Endothelial cell of hepatic sinusoid (primary cell): Measurements from ENCODE around the gene PHLDB2.

Experiments used
- in situ Hi-C: cut with HindIII; loops from 2 replicates; pipeline ENCODE4 v1.10.0; 2017; ENCODE audit warnings: low sequenced_read_pairs

Gene PHLDB2

DNA sequence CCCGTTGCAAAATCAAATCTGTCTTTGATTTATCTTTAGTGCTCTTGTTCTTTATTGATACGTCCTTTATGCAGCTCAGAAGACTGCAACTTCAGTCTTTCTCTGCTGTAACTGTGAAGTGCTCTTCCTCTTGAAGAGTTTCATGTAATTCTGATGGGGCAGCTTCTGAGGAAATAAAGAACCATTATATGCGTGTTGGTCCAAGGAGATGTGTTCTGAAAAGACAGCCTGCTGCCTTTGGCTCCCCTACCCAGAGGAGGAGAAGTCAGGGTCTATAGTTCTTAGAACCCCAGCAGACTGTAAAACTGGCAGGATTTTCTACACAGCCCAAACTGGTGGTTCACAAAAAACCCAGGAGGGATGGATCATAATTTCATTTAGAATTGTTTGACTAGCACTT lies 97.4 kb downstream of the PHLDB2 start:
- in situ Hi-C loops = no loop called here

- in situ Hi-C loops = no loop called here
Measured at GRCh38 chr3:111956995-111957734, 98.1 kb downstream of the PHLDB2 start.

- in situ Hi-C loops = no loop called here
Measured at GRCh38 chr3:111961461-111962164, 102.5 kb downstream of the PHLDB2 start.

GRCh38 chr3:111963424-111963823 lies 104.4 kb downstream of the PHLDB2 start:
- in situ Hi-C loops = no loop called here

DNA sequence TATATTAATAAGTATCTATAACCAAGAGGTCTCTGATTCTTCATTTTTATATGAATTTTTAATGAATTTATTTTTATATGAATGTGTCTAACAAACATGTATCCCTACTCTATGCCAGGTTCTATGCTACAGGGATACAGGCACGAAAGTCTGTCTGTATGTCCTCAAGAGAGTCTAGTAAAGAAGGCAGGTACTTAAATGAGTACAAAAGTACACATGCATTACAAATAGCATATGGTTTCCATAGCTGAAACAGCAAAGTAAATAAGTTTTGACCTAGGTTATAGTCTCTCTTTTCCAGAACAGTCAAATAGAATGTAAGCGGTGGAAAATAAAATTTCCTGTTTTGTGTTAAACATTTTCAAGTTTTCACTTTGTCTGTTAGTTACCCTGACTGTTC lies 106.4 kb downstream of the PHLDB2 start:
- in situ Hi-C loops = loop anchor here (5.0 kb wide), 2 partner anchors 93 to 248 kb away; no protein-coding TSS in a partner anchor

DNA sequence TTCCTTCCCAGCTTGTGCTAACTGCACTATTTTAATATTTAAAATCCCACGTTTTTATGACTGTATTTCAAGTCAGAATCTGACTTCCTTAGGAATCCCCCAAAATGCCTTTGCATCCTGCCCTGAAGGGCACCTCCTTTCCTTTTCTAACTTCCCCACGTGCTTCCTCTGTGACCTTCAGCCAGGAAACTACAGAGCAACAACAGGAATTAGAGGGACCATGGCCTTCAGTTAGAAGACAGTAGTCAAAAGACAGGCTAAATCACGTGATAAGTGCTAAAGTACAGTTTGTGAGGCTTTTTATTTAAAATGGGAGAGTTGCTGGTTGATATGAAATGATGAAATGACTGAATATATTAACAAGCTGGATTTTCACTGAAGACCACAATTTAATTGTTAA lies 108.0 kb downstream of the PHLDB2 start:
- in situ Hi-C loops = loop anchor here (5.0 kb wide), 2 partner anchors 95 to 250 kb away; no protein-coding TSS in a partner anchor

DNA sequence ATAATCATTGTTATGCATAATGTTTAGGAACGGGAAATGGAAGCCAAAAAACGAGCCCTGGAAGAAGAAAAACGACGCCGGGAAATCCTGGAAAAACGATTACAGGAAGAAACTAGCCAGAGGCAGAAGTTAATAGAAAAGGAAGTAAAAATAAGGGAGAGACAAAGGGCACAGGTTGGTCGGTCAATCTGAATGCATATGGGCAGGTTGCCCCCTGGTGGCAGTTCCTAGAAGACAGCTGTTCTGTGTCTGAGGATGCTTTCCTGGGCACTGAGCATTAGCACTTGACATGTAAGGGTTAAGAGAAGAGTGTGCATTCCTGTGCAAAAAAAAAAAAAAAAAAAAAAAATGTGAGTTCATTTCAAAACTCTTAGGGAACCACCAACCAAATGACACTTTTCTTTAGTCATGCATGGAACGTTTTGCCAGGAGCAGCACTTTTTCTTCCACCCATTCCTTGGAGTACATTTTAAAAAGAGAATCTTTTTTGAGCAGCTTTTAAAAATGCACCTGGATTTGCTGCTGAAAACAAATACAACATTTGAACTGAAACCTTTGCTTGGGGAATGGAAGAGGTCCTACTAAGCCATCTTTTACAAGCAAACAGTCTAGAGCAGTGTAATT lies 108.7 kb downstream of the PHLDB2 start:
- in situ Hi-C loops = loop anchor here (5.0 kb wide), 2 partner anchors 95 to 250 kb away; no protein-coding TSS in a partner anchor

DNA sequence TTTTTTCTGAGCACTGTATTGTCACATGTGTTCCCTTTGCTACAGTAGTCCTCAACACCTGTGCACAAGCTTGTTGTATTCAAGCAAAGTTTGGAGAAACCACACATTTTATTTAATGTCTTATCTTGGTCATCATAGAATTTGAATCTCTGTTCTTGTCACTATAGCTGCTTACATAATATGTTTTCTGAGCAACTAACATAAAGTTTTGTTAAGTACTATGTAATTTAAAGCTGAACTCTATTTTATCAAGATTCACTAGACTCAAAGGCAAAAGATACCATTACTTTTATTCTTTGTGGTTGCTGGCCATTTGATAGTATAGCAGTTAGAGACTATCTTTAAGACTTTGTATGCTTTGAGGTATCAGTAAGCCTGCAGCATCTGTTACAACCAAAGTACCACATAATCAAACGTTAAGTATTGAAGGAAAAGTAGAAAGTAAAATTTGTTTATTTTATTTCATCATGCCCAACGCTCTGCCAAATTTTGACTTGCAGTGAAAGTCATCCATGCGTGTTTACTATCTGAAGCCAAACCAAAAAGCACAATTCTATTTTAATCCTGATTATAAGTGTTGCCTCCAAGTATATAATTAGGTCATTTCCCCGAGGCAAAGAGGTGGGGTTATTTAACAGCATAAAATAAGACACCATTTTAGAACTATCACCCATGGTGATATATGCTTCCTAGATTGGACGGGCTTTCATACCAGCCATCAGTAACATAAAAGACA lies 109.4 kb downstream of the PHLDB2 start:
- in situ Hi-C loops = loop anchor here (5.0 kb wide), 2 partner anchors 96 to 251 kb away; no protein-coding TSS in a partner anchor

- in situ Hi-C loops = no loop called here
Measured at GRCh38 chr3:111970376-111970775, 111.3 kb downstream of the PHLDB2 start.

- in situ Hi-C loops = no loop called here
Measured at GRCh38 chr3:111971533-111972130, 112.6 kb downstream of the PHLDB2 start.

DNA sequence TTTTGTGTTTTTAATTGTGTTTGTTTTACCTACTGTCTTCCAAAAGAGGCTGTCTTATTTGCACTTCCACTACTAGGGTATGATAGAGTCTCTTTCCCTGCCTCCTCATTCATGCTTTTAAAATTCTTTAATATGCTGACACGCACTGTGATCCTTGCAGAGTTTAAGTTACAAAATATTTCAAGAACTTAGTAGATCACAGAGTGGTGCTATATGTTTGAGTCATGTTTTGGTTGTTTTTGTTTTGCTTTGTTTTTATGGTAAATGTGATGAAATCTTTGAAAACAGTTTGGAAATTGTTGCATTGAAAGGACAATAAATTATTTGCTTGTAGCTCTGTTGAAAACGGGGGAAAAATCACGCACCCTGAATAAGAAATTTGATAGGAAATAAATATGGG lies 113.8 kb downstream of the PHLDB2 start:
- in situ Hi-C loops = no loop called here

- in situ Hi-C loops = no loop called here
Measured at GRCh38 chr3:111975131-111975530, 116.1 kb downstream of the PHLDB2 start.

- in situ Hi-C loops = no loop called here
Measured at GRCh38 chr3:111976254-111976653, 117.2 kb downstream of the PHLDB2 start.

DNA sequence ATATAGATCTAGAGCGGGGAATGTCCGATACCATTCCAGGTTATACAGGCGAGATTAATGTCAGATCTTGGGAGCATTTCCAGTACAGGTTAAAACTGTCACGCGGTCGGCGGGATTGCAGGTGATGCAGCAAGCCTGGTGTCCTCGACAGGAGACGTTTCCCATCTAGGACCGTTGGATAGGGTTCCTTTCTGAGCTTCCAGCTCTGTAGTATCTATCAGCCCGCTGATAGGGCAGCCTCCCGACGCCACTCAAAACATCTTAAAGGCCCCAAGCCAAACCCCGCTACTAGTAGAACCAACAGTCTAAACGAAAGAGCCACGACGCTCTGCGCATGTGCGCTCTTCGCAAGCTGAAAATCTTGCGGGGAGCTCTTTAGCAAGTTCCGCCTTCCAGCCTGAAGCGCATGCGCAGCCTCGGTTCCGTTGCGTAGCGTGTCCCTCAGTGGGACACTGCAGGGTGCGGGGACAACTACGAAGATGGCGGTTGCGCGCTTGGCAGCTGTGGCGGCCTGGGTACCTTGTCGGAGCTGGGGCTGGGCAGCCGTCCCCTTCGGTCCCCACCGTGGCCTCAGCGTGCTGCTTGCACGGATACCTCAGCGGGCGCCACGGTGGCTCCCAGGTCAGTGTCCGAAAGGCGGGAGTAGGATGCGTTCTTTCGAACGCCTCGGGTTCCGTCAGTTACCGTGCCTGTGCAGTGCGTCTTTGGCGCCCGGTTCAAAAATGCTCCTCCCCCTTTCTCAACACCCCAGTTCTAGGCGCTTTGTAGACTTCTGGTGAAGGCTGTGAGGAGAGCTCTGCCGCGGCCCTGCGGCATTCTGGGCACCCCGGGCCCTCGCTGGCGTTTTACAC lies 119.7 kb downstream of the PHLDB2 start, which contains the start of gene ABHD10:
Gene ABHD10 (plus strand): TSS at position 444 of the 851 bp plus-strand sequence. CDS start 36 bp downstream, at position 480.
- in situ Hi-C loops = no loop called here

DNA sequence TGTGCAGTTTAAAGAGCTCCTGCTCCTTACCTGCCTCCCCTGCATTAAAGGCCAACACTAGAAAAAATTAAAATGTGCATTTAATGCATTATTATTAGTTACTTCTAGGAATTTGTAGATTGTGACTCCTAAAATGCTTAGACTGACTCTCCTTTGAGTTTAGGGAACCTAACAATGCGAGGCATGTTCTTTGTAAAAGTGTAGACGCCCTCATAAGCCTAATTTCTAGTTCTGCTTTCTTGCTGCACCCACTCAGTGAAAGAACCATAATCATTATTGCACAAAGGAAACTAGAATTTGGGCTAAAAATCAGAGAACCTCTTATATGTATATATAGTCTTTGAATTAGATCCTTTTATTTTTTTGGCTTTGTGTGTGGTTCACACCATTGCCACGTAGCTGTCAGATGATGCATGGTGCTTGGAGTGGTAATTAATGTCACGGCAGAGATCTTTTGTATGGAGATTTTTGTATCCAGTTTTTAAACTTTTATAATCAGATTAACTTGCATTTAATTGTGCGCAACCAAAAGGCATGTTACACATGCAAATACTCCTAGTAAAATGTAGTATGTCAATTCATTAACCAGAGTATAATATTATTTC lies 120.5 kb downstream of the PHLDB2 start:
- in situ Hi-C loops = no loop called here

DNA sequence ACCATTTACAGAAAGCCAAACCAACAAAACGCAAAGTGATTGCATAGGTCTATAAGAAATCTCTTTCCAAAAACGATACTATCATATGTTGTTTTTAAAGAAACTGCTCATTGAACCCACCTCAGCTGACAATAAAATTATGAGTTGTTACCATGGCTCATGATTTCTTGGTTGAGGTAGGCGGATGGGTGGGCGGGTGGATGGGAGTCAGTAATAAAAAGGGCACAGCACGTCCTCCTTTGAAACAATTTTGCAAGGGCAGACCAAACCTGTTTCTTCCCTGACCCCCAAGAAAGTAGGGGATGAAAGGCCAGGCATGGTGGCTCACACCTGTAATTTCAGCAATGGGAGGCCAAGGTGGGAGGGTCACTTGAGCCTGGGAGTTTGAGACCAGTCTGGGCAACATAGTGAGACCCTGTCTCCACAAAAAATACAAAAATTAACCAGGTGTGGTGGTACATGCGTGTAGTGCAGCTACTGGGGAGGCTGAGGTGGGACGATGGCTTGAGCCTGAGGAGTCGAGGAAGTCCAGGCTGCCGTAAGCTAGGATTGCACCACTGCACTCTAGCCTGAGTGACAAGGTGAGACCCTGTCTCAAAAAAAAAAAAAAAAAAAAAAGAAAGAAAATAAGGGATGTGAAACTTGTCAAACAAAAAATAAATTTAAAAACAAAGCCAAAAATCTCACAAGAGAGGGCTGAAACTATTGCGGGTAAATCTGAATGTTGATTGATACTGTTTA lies 121.8 kb downstream of the PHLDB2 start:
- in situ Hi-C loops = no loop called here

DNA sequence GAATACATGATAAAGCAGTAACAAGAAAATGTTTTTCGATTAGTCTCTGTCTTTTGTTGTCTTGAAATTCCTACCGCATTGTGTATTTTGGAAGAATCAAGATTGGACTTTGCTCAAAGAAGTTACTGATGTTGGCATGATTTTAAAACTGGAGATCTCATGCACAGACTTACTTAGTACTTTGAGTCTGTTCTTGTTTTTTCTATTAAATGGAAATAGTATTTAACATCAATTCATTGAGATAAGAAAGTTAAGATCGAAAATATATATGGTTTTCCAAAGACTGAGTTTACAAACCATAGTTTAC lies 122.3 kb downstream of the PHLDB2 start:
- in situ Hi-C loops = no loop called here

DNA sequence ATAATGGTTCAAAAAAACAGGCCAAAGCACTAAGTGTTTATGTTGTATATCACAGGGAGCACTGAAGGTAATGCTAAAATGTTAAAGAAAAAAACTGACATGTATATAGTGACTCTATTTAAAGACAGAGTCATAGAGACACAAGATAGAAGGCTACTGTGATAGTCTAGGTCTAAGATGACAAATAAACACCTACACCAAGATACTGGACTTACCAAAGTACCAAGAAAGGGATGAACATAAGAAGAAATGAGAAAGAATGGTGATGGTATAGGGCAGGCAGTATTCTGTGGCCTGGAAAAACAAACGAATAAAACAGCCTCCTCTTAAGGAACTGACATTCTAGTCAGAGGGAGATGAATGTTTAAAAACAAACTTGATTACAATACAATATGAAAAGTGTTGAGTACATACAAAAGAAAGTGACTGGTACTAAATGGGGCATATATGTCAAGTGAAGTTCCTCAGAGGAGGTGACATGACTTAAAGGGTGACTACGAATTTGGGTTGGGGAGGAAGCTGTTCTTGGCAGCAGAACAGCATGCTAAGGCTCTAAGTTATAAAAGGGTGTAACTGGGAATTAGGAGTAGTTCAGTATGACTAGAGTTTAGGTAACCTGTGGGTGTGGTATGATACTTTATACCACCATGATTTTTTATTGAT lies 125.7 kb downstream of the PHLDB2 start:
- in situ Hi-C loops = no loop called here
